Endothelial cell of umbilical vein (primary cell): Measurements from ENCODE around the gene HTATSF1.

Experiments used
- EZH2 ChIP-seq: IDR thresholded peaks from 2 replicates; pipeline ENCODE4 v1.6.1; 2012; ENCODE audit warnings: borderline replicate concordance, low read depth, mild to moderate bottlenecking, moderate library complexity, low read length, inconsistent platforms; ENCODE audit not compliant: severe bottlenecking
- FOS ChIP-seq: IDR thresholded peaks from 2 replicates; pipeline ENCODE4 v1.6.1; 2011; ENCODE audit warnings: mild to moderate bottlenecking, low read length, moderate library complexity, borderline replicate concordance; ENCODE audit not compliant: insufficient read depth
- GATA2 ChIP-seq: IDR thresholded peaks from 2 replicates; pipeline ENCODE4 v1.7.0; 2011; ENCODE audit warnings: low read depth, mild to moderate bottlenecking, moderate library complexity, mixed read lengths, low read length; ENCODE audit not compliant: insufficient read length, insufficient read depth
- JUN ChIP-seq: IDR thresholded peaks from 2 replicates; pipeline ENCODE4 v1.6.1; 2011; ENCODE audit warnings: borderline replicate concordance, low read depth; ENCODE audit not compliant: insufficient read length, insufficient read depth
- MYC ChIP-seq: IDR thresholded peaks from one replicate; pipeline ENCODE4 v1.6.1; 2011; ENCODE audit warnings: mild to moderate bottlenecking, low read depth, low read length
- POLR2A ChIP-seq: IDR thresholded peaks from 2 replicates; pipeline ENCODE4 v1.6.1; 2012; ENCODE audit warnings: low read depth, mild to moderate bottlenecking, control low read depth, low read length
- POLR2AphosphoS5 ChIP-seq: IDR thresholded peaks from 2 replicates; pipeline ENCODE4 v1.6.1; 2012; ENCODE audit warnings: low read depth, mild to moderate bottlenecking, control low read depth, low read length, moderate library complexity; ENCODE audit not compliant: insufficient read depth
- TF ChIP-seq, protein P1 (sequence below), 2 donors: IDR thresholded peaks; 1 replicate in 1 of 2; 2 replicates in 1 of 2; pipeline ENCODE4 v1.5.1; 2011; ENCODE audit warnings: low read length in 2 of 2, mild to moderate bottlenecking in 2 of 2, moderate library complexity in 2 of 2, control low read depth in 1 of 2, inconsistent platforms in 1 of 2, low read depth in 1 of 2; ENCODE audit not compliant: insufficient read depth in 1 of 2; ENCODE audit errors: extremely low read depth in 1 of 2
- TF ChIP-seq, protein P2 (sequence below): IDR thresholded peaks from 2 replicates; pipeline ENCODE4 v1.6.1; 2011; ENCODE audit not compliant: insufficient read depth, insufficient read length

DNA sequence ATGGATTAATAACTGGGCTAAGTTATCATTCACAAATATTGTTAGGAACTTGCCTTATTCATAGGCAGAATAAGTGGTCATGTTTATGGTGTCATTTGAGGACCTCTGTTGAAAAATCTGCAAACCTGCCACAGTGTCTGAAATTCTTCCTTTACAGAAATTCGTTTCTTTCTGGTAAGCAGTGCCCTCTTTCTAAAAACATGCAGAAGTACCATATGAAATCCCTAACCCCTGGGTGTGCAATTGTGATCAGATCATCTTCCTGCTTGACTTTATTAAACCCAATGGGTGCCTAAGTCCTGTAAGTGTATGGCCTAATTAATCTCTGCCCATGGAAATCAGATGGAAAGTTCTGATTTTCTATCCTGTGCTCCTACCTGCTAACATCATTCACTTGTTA lies 4.4 kb upstream of the HTATSF1 start:
- TF ChIP-seq, protein P1, sequence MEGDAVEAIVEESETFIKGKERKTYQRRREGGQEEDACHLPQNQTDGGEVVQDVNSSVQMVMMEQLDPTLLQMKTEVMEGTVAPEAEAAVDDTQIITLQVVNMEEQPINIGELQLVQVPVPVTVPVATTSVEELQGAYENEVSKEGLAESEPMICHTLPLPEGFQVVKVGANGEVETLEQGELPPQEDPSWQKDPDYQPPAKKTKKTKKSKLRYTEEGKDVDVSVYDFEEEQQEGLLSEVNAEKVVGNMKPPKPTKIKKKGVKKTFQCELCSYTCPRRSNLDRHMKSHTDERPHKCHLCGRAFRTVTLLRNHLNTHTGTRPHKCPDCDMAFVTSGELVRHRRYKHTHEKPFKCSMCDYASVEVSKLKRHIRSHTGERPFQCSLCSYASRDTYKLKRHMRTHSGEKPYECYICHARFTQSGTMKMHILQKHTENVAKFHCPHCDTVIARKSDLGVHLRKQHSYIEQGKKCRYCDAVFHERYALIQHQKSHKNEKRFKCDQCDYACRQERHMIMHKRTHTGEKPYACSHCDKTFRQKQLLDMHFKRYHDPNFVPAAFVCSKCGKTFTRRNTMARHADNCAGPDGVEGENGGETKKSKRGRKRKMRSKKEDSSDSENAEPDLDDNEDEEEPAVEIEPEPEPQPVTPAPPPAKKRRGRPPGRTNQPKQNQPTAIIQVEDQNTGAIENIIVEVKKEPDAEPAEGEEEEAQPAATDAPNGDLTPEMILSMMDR (IDR thresholded peaks at IDR 0.05; ENCODE audit: extremely low read depth in 1 of 2, insufficient read depth in 1 of 2, low read depth in 1 of 2, low read length in 2 of 2), result no peak
- no peak for TF ChIP-seq POLR2A
- TF ChIP-seq EZH2, result no peak
- TF ChIP-seq JUN, result no peak
- TF ChIP-seq FOS, result no peak
- no peak for TF ChIP-seq GATA2
- TF ChIP-seq, protein P2, sequence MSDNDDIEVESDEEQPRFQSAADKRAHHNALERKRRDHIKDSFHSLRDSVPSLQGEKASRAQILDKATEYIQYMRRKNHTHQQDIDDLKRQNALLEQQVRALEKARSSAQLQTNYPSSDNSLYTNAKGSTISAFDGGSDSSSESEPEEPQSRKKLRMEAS, result no peak
- TF ChIP-seq POLR2AphosphoS5, result no peak
- TF ChIP-seq MYC, result no peak
